Neutrophil (primary cell): ENCODE data around the gene GCDH.
A peak's percentile ranks its signal among the peaks of the same experiment; 100 is the strongest.

Source experiments
- H3K27ac ChIP-seq: fragments of 200-600 bp; sonication (generic); 2 replicates; pipeline ENCODE4 v1.5.1; 2016; ENCODE audit warnings: mild to moderate bottlenecking, moderate library complexity
- H3K27me3 ChIP-seq: fragments of 200-600 bp; sonication (generic); 2 replicates; pipeline ENCODE4 v1.6.0; 2016; ENCODE audit warnings: mild to moderate bottlenecking
- H3K36me3 ChIP-seq: fragments of 200-600 bp; sonication (generic); 2 replicates; pipeline ENCODE4 v1.5.1; 2017
- H3K4me1 ChIP-seq, 2 experiments: fragments of 200-600 bp in 1 of 2; sonication (generic) in 1 of 2; 1 replicate in 1 of 2; 2 replicates in 1 of 2; pipeline versions ENCODE4 v1.5.1 to v1.6.1; 2013 to 2016; ENCODE audit warnings: low read depth in 1 of 2, low read length in 1 of 2, mild to moderate bottlenecking in 1 of 2, moderate library complexity in 1 of 2; ENCODE audit not compliant: control insufficient read depth in 1 of 2, insufficient read depth in 1 of 2
- H3K4me3 ChIP-seq, 2 experiments: fragments of 200-600 bp in 1 of 2; sonication (generic) in 1 of 2; 1 replicate in 1 of 2; 2 replicates in 1 of 2; pipeline ENCODE4 v1.5.1; 2013 to 2016; ENCODE audit warnings: low read depth in 1 of 2, low read length in 1 of 2, mild to moderate bottlenecking in 1 of 2, moderate library complexity in 1 of 2
- H3K9me3 ChIP-seq: fragments of 200-600 bp; sonication (generic); 2 replicates; pipeline ENCODE4 v1.5.1; 2016
- TF ChIP-seq, protein P1 (sequence below): fragments of 200-600 bp; sonication (generic); IDR thresholded peaks from 2 replicates; pipeline ENCODE4 v1.5.1; 2016; ENCODE audit warnings: antibody characterized with exemption

The GCDH gene

DNA sequence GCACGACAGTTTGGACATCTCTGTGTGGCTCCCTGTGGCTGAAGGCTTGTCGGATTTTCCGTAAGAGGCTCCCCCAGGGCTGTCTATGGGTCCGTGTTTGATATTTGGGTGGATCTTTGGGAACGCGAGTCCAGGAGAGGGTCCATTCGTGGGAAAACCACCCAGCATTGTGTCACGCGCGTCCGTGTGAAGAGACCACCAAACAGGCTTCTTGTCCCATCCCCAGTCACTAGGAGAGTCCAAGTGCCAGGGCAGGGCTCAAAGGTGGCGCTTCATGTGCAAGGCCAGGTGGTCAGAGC, 6.4 kb upstream of the GCDH start:
- Histone ChIP-seq H3K27ac (peak overlapping the region; percentile 95), H3K27me3 (peaks cover 16% of the 10 kb centered on the region), H3K4me1 (peaks cover 55% of the 10 kb centered on the region in 2 experiments), H3K9me3 (no peaks in the 10 kb centered on the region), H3K36me3 (no peaks in the 10 kb centered on the region), H3K4me3 (peak overlapping the region; percentile 54 to 71)
- TF ChIP-seq, protein P1, sequence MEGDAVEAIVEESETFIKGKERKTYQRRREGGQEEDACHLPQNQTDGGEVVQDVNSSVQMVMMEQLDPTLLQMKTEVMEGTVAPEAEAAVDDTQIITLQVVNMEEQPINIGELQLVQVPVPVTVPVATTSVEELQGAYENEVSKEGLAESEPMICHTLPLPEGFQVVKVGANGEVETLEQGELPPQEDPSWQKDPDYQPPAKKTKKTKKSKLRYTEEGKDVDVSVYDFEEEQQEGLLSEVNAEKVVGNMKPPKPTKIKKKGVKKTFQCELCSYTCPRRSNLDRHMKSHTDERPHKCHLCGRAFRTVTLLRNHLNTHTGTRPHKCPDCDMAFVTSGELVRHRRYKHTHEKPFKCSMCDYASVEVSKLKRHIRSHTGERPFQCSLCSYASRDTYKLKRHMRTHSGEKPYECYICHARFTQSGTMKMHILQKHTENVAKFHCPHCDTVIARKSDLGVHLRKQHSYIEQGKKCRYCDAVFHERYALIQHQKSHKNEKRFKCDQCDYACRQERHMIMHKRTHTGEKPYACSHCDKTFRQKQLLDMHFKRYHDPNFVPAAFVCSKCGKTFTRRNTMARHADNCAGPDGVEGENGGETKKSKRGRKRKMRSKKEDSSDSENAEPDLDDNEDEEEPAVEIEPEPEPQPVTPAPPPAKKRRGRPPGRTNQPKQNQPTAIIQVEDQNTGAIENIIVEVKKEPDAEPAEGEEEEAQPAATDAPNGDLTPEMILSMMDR, result no peak

DNA sequence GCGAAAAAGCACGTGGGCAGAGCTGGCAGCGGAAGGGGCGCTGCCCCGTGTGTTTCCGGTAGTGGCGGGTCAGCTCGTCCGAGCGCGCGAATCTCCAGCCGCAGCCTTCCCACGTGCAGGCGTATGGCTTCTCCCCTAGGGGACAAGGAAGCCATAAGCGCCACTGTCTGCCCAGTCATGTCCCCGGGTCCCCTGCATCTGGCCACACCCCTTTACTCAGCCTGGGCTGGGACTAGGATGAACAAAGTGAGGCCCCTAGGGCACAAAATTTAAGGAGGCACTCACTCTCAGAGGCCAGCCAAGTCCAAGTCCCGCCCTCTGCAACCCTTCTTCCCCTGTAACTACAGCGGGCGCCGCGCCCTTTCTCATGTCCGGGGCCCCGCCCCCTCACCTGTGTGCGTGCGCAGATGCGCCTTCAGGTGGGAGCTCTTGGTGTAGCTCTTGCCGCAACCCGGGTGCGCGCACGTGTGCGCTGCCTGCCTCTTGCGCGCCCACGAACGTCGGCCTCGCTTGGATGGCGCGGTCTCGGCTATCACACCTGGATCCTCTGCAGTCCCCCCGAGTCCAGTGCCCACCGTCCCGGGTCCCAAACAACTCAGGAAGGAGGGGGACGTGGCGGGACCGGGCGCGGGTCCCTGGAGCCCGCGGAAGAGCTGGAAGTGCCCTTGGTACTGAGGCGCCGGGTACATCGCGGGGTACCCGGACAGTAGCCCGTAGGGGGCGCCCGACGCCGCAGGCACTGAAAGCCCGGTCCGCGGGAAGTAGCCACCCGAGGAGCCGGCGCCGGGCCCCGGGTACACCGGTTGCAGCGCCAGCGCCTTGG, 5.8 kb upstream of the GCDH start:
- peak overlapping the region; percentile 95 for H3K27ac ChIP-seq
- H3K27me3 ChIP-seq, result peaks cover 16% of the 10 kb centered on the region
- TF ChIP-seq, protein P1, result peak; percentile 74
- no peaks in the 10 kb centered on the region for H3K9me3 ChIP-seq
- peaks cover 55% of the 10 kb centered on the region in 2 experiments for H3K4me1 ChIP-seq
- H3K36me3 ChIP-seq, result no peaks in the 10 kb centered on the region
- peak overlapping the region; percentile 54 to 71 for H3K4me3 ChIP-seq

- H3K4me1 ChIP-seq, result peaks cover 51 to 56% of the 10 kb centered on the region in 2 experiments
- peak overlapping the region; percentile 95 for H3K27ac ChIP-seq
- H3K27me3 ChIP-seq, result peaks cover 8% of the 10 kb centered on the region
- peak overlapping the region; percentile 54 to 71 for H3K4me3 ChIP-seq
- no peaks in the 10 kb centered on the region for H3K36me3 ChIP-seq
- TF ChIP-seq, protein P1, result no peak
- no peaks in the 10 kb centered on the region for H3K9me3 ChIP-seq
Measured at GRCh38 chr19:12885749-12886650, 5.0 kb upstream of the GCDH start.

GRCh38 chr19:12886651-12886968, 4.3 kb upstream of the GCDH start:
- no peak overlapping the region for H3K27ac ChIP-seq
- peaks cover 52 to 58% of the 10 kb centered on the region in 2 experiments for H3K4me1 ChIP-seq
- no peak overlapping the region for H3K4me3 ChIP-seq
- H3K9me3 ChIP-seq, result no peaks in the 10 kb centered on the region
- TF ChIP-seq, protein P1, result no peak
- peaks cover 8% of the 10 kb centered on the region for H3K27me3 ChIP-seq
- H3K36me3 ChIP-seq, result no peaks in the 10 kb centered on the region

DNA sequence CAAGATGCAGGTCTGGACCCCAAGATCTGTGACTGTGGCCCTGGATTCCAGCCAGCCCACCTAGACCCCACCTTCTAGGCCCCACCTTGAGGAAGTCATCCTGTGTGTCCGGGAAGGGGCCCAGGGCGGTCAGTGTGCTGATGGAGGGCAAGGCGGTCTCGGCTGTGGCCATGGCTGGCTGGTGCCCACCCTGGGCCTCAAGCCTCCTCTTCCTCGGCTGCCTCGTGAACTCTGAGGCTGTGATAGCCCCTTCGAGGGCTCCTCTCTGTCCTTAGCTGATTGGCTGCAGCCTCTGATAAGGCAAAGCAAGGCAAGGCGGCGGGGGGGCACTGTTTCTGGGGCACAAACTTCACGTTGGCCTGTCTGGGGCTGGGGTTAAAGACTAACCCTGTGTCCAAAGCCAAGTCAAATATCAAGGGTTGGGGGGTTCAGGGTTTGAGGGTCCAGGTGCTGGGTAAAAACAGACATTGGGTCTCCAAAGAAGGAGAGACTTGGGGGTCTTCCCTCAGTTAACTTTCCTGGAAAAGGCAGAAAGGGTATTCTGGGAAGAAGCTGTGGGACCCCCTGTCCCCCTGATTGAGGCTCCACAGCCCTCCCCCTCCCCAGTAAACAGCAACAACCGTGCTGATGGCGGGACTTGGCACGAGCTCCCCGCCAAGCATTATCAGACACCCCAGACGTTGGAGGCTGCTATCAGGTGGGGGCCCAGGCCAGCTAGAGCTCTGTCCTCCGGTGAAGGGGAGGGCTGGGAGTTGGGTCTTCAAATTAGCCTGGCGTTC, 3.8 kb upstream of the GCDH start, which contains the start of gene KLF1:
KLF1 (minus strand) TSS at position 233 of the 779 bp plus-strand sequence; CDS start at position 172, 61 bp downstream.
- peak within 1 kb of the TSS; percentile 54 to 71 for H3K4me3 ChIP-seq
- TF ChIP-seq, protein P1, result no peak

More for the DNA sequence above, 3.8 kb upstream of the GCDH start, which contains the start of gene KLF1:
- Histone ChIP-seq H3K9me3 (no peaks in the 10 kb centered on the region), H3K4me1 (peaks cover 51 to 58% of the 10 kb centered on the region in 2 experiments), H3K27ac (peak within 1 kb of the TSS; percentile 95), H3K36me3 (no peaks in the 10 kb centered on the region), H3K27me3 (peaks cover 8% of the 10 kb centered on the region)
